ENCODE results near the gene COP1. TPM values are rescaled to one million over a fixed set of nuclear protein-coding genes. Genes with fewer than 3 reads are reported as not detected.
"Not testable (repeated sequence)": the region's sequence is repeated elsewhere in the genome, so short reads cannot be mapped to it uniquely, and the experiment has no call there.

Gene COP1
- total and polyA plus RNA-seq, 2 donors (not counting 1 experiment from before 2014, with no cell fraction given), result 18.7 to 68.5 TPM

DNA sequence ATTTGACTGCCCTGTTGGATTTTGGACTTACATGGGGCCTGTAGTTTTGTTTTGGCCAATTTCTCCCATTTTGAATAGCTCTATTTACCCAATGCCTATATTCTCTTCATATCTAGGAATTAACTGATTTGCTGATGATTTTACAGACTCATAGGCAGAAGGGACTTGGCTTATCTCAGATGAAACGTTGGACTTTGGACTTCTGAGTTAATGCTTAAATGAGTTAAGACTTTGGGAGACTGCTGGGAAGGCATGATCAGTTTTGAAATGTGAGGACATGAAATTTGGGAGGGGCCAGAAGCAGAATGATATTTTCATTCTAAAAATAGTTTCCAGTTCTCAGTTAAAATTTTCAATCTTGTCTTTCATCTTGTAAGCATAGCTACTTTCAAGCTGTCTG lies 222.3 kb downstream of the COP1 start:
- no peaks in the 10 kb centered on the region for H3K4me1 ChIP-seq (ENCODE audit: control insufficient read depth in 2 of 2, insufficient read depth in 2 of 2, low read length in 2 of 2)
- ATAC-seq (ENCODE audit: low read depth) (no peak), DNase-seq (no peak)
- intact Hi-C loops (cut with micrococcal nuclease), result no loop called here
- ChIA-PET POLR2A (no interaction called here), CTCF (no interaction called here)
- no peak overlapping the region for H3K4me2 ChIP-seq (replicated peaks; ENCODE audit: low read depth, low read length, poor library complexity, severe bottlenecking)
- no peak overlapping the region for H2AFZ ChIP-seq (ENCODE audit: insufficient read depth, low read depth, low read length, poor library complexity, severe bottlenecking)
- peaks cover 30 to 71% of the 10 kb centered on the region in 2 experiments for H3K36me3 ChIP-seq (replicated peaks in 1 of 2; ENCODE audit: control extremely low read depth in 1 of 2, control insufficient read depth in 1 of 2, extremely low read depth in 1 of 2, insufficient read depth in 2 of 2, low read length in 1 of 2)
- H3K27me3 ChIP-seq (replicated peaks in 1 of 4; ENCODE audit: control extremely low read depth in 1 of 4, control insufficient read depth in 3 of 4, insufficient read depth in 4 of 4, low read length in 3 of 4), result no peaks in the 10 kb centered on the region
- H3K27ac ChIP-seq (ENCODE audit: low read length in 2 of 2), result no peak overlapping the region
- Mint-ChIP-seq H3K4me3 (no peak overlapping the region), H3K27ac (no peak overlapping the region), H3K27me3 (no peaks in the 10 kb centered on the region), H3K9me3 (ENCODE audit: insufficient read depth) (peaks cover 18% of the 10 kb centered on the region), H3K4me1 (no peaks in the 10 kb centered on the region)
- H3K9me3 ChIP-seq (ENCODE audit: control extremely low read depth in 1 of 3, control insufficient read depth in 2 of 3, insufficient read depth in 1 of 3, low read length in 2 of 3), result peaks cover 6 to 16% (median 8%) of the 10 kb centered on the region in 3 donors
- H4K20me1 ChIP-seq (ENCODE audit: control insufficient read depth, insufficient read depth, low read length, poor library complexity, severe bottlenecking), result no peaks in the 10 kb centered on the region
- no peaks in the 10 kb centered on the region for H3K79me2 ChIP-seq (ENCODE audit: control insufficient read depth, insufficient read depth, low read length)
- H3K4me3 ChIP-seq (ENCODE audit: control extremely low read depth in 1 of 5, extremely low read depth in 1 of 5, insufficient read depth in 1 of 5, low read depth in 2 of 5, low read length in 4 of 5), result no peak overlapping the region
- WGBS (ENCODE audit: insufficient coverage), result 83% methylated on average over 1 of the region's 1 CpG
- H3K9ac ChIP-seq (ENCODE audit: low read length), result no peak overlapping the region
- TF ChIP-seq EZH2 (IDR thresholded peaks at IDR 0.05; ENCODE audit: borderline replicate concordance, insufficient read depth, low read depth, low read length, poor library complexity, severe bottlenecking), result no peak
- no peak for TF ChIP-seq CTCF (IDR thresholded peaks at IDR 0.05)

DNA sequence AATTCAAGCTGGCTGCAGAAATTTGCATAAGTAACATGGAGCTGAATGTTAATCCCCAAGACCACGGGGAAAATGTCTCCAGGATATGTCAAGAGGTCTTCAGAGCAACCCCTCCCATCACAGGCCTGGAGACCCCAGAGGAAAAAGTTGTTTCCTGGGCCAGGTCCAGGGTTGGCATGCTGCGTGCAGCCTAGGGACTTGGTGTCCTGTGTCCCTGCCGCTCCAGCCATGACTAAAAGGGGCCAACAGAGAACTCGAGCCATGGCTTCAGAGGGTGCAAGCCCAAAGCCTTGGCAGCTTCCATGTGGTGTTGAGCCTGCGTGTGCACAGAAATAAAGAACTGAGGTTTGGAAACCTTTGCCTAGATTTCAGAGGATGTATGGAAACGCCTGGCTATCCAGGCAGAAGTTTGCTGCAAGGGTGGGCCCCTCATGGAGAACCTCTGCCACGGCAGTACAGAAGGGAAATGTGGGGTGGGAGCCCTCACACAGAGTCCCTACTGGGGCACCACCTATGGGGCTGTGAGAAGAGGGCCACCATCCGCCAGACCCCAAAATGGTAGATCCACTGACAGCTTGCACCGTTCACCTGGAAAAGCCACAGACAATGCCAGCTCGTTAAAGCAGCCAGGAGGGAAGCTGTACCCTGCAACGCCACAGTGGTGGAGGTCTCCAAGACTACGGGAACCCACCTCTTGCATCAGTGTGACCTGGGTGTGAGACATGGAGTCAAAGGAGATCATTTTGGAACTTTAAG lies 222.9 kb downstream of the COP1 start:
- CTCF ChIA-PET, result no interaction called here
- H3K27ac Mint-ChIP-seq, result no peak overlapping the region
- H3K4me2 ChIP-seq (replicated peaks; ENCODE audit: low read depth, low read length, poor library complexity, severe bottlenecking), result no peak overlapping the region
- H3K36me3 ChIP-seq (replicated peaks in 1 of 2; ENCODE audit: control extremely low read depth in 1 of 2, control insufficient read depth in 1 of 2, extremely low read depth in 1 of 2, insufficient read depth in 2 of 2, low read length in 1 of 2), result peaks cover 30 to 76% of the 10 kb centered on the region in 2 experiments
- H3K4me1 Mint-ChIP-seq, result no peaks in the 10 kb centered on the region
- H3K4me1 ChIP-seq (ENCODE audit: control insufficient read depth in 2 of 2, insufficient read depth in 2 of 2, low read length in 2 of 2), result no peaks in the 10 kb centered on the region
- H3K27me3 ChIP-seq (replicated peaks in 1 of 4; ENCODE audit: control extremely low read depth in 1 of 4, control insufficient read depth in 3 of 4, insufficient read depth in 4 of 4, low read length in 3 of 4), result no peaks in the 10 kb centered on the region
- no peak overlapping the region for H3K9ac ChIP-seq (ENCODE audit: low read length)
- H3K27me3 Mint-ChIP-seq, result no peaks in the 10 kb centered on the region
- POLR2A ChIA-PET, result no interaction called here
- H3K27ac ChIP-seq (ENCODE audit: low read length in 2 of 2), result no peak overlapping the region
- WGBS (ENCODE audit: insufficient coverage), result 98% methylated on average over 12 of the region's 12 CpGs
- peaks cover 18% of the 10 kb centered on the region for H3K9me3 Mint-ChIP-seq (ENCODE audit: insufficient read depth)
- ATAC-seq (ENCODE audit: low read depth) (no peak), DNase-seq (no peak)
- H3K4me3 ChIP-seq (ENCODE audit: control extremely low read depth in 1 of 5, extremely low read depth in 1 of 5, insufficient read depth in 1 of 5, low read depth in 2 of 5, low read length in 4 of 5), result no peak overlapping the region
- no peaks in the 10 kb centered on the region for H4K20me1 ChIP-seq (ENCODE audit: control insufficient read depth, insufficient read depth, low read length, poor library complexity, severe bottlenecking)
- no peak overlapping the region for H2AFZ ChIP-seq (ENCODE audit: insufficient read depth, low read depth, low read length, poor library complexity, severe bottlenecking)
- TF ChIP-seq EZH2 (IDR thresholded peaks at IDR 0.05; ENCODE audit: borderline replicate concordance, insufficient read depth, low read depth, low read length, poor library complexity, severe bottlenecking), result no peak
- TF ChIP-seq CTCF (IDR thresholded peaks at IDR 0.05), result no peak
- H3K79me2 ChIP-seq (ENCODE audit: control insufficient read depth, insufficient read depth, low read length), result no peaks in the 10 kb centered on the region
- intact Hi-C loops (cut with micrococcal nuclease), result no loop called here
- H3K4me3 Mint-ChIP-seq, result no peak overlapping the region
- peaks cover 6 to 16% (median 8%) of the 10 kb centered on the region in 3 donors for H3K9me3 ChIP-seq (ENCODE audit: control extremely low read depth in 1 of 3, control insufficient read depth in 2 of 3, insufficient read depth in 1 of 3, low read length in 2 of 3)

DNA sequence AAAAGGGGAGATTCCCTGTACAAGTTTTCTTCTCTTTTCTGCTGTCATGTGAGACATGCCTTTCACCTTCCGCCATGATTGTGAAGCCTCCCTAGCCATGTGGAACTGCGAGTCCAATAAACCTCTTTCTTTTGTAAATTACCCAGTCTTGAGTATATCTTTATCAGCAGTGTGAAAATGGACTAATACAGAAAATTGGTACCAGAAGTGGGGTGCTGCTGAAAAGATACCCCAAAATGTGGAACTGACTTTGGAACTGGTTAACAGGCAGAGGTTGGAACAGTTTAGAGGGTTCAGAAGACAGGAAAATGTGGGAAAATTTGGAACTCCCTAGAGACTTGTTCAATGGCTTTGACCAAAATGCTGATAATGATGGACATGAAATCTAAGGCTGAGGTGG lies 223.7 kb downstream of the COP1 start:
- H2AFZ ChIP-seq (ENCODE audit: insufficient read depth, low read depth, low read length, poor library complexity, severe bottlenecking); H3K27ac ChIP-seq (ENCODE audit: low read length in 2 of 2); H3K79me2 ChIP-seq (ENCODE audit: control insufficient read depth, insufficient read depth, low read length); H3K27me3 ChIP-seq (replicated peaks in 1 of 4; ENCODE audit: control extremely low read depth in 1 of 4, control insufficient read depth in 3 of 4, insufficient read depth in 4 of 4, low read length in 3 of 4); H3K4me1 Mint-ChIP-seq; ATAC-seq (ENCODE audit: low read depth); H3K27me3 Mint-ChIP-seq; H3K27ac Mint-ChIP-seq; CTCF ChIA-PET; POLR2A ChIA-PET; DNase-seq; H3K4me2 ChIP-seq (replicated peaks; ENCODE audit: low read depth, low read length, poor library complexity, severe bottlenecking); H3K9ac ChIP-seq (ENCODE audit: low read length); intact Hi-C loops (cut with micrococcal nuclease); H3K4me3 ChIP-seq (ENCODE audit: control extremely low read depth in 1 of 5, extremely low read depth in 1 of 5, insufficient read depth in 1 of 5, low read depth in 2 of 5, low read length in 4 of 5); H4K20me1 ChIP-seq (ENCODE audit: control insufficient read depth, insufficient read depth, low read length, poor library complexity, severe bottlenecking); H3K4me1 ChIP-seq (ENCODE audit: control insufficient read depth in 2 of 2, insufficient read depth in 2 of 2, low read length in 2 of 2); H3K4me3 Mint-ChIP-seq: not testable (repeated sequence)
- H3K9me3 ChIP-seq (ENCODE audit: control extremely low read depth in 1 of 3, control insufficient read depth in 2 of 3, insufficient read depth in 1 of 3, low read length in 2 of 3), result peaks cover 6 to 16% (median 8%) of the 10 kb centered on the region in 3 donors
- no CpG with 5 or more reads among the region's 2 CpGs for WGBS (ENCODE audit: insufficient coverage)
- peaks cover 30 to 67% of the 10 kb centered on the region in 2 experiments for H3K36me3 ChIP-seq (replicated peaks in 1 of 2; ENCODE audit: control extremely low read depth in 1 of 2, control insufficient read depth in 1 of 2, extremely low read depth in 1 of 2, insufficient read depth in 2 of 2, low read length in 1 of 2)
- peaks cover 18% of the 10 kb centered on the region for H3K9me3 Mint-ChIP-seq (ENCODE audit: insufficient read depth)
